H1 (cell line): ENCODE data around the gene EML4. TPM values are rescaled to one million over a fixed set of nuclear protein-coding genes. Genes with fewer than 3 reads are reported as not detected.
A peak's percentile ranks its signal among the peaks of the same experiment; 100 is the strongest.

Experiments used
- CTCF ChIA-PET: fragments of 300-600 bp; sonication (Branson Sonifier 250); formaldehyde crosslinking; loops from one replicate; lab custom pipeline; 2021; ENCODE audit not compliant: partially characterized antibody; lab: Charles Lee
- POLR2A ChIA-PET: fragments of 300-600 bp; sonication (Branson Sonifier 250); formaldehyde crosslinking; loops from one replicate; lab custom pipeline; 2021; ENCODE audit warnings: inconsistent platforms; ENCODE audit not compliant: partially characterized antibody; lab: Charles Lee
- DNase-seq, 2 experiments: peaks; one replicate each; pipeline versions ENCODE4 v3.0.0 to v3.0.0-alpha.2; 2010 to 2022; ENCODE audit warnings: low spot score in 2 of 2, low read depth in 1 of 2, mixed read lengths in 1 of 2
- FAIRE-seq: peaks from 2 replicates; lab custom pipeline; 2011; peaks lifted over from hg19 to GRCh38; lab: Jason Lieb, UNC
- H2AFZ ChIP-seq: 2 replicates; pipeline ENCODE4 v1.8.1; 2012; ENCODE audit warnings: low read length, inconsistent platforms
- H2AK5ac ChIP-seq: 2 replicates; pipeline ENCODE4 v1.6.1; 2013; ENCODE audit warnings: low read depth, low read length
- H2BK120ac ChIP-seq: replicated peaks from 2 replicates; pipeline ENCODE3; 2013; ENCODE audit warnings: low read depth, low read length, inconsistent platforms
- H2BK12ac ChIP-seq: 2 replicates; pipeline ENCODE4 v1.6.1; 2013; ENCODE audit warnings: low read depth, low read length
- H2BK15ac ChIP-seq: 2 replicates; pipeline ENCODE4 v1.6.1; 2013; ENCODE audit warnings: low read length
- H2BK20ac ChIP-seq: 2 replicates; pipeline ENCODE4 v1.6.1; 2013; ENCODE audit warnings: low read length
- H2BK5ac ChIP-seq: 2 replicates; pipeline ENCODE4 v1.6.1; 2013; ENCODE audit warnings: low read depth, low read length
- H3K14ac ChIP-seq: 2 replicates; pipeline ENCODE4 v1.6.1; 2013; ENCODE audit warnings: inconsistent platforms; ENCODE audit not compliant: insufficient read length
- H3K18ac ChIP-seq: 2 replicates; pipeline ENCODE4 v1.6.1; 2013; ENCODE audit warnings: low read length; ENCODE audit errors: extremely low read depth
- H3K23ac ChIP-seq: 2 replicates; pipeline ENCODE4 v1.6.1; 2013; ENCODE audit warnings: inconsistent platforms; ENCODE audit not compliant: insufficient read length
- H3K23me2 ChIP-seq: 2 replicates; pipeline ENCODE4 v1.6.1; 2013; ENCODE audit warnings: low read depth, low read length
- H3K27ac ChIP-seq: 2 replicates; pipeline ENCODE4 v1.6.1; 2011; ENCODE audit warnings: low read depth, low read length, inconsistent platforms
- H3K27me3 ChIP-seq, 4 experiments: replicated peaks in 1 of 4; 1 replicate in 1 of 4; 2 replicates in 3 of 4; pipeline versions ENCODE4 v1.6.1 to v1.8.1; 2011 to 2013; ENCODE audit warnings: low read length in 3 of 4, mild to moderate bottlenecking in 3 of 4, inconsistent platforms in 2 of 4, mixed read lengths in 2 of 4, moderate library complexity in 1 of 4; ENCODE audit not compliant: control insufficient read depth in 3 of 4, insufficient read depth in 3 of 4; ENCODE audit errors: extremely low read depth in 1 of 4
- H3K36me3 ChIP-seq, 4 experiments: 2 replicates each; pipeline versions ENCODE4 v1.6.1 to v1.8.1; 2011 to 2013; ENCODE audit warnings: mild to moderate bottlenecking in 4 of 4, low read length in 3 of 4, moderate library complexity in 2 of 4, control low read depth in 1 of 4, inconsistent platforms in 1 of 4; ENCODE audit not compliant: insufficient read depth in 4 of 4, control insufficient read depth in 2 of 4
- H3K4ac ChIP-seq: replicated peaks from 2 replicates; pipeline ENCODE3; 2013; ENCODE audit warnings: low read length, low read depth, mixed read lengths, inconsistent platforms; ENCODE audit not compliant: insufficient read length
- H3K4me1 ChIP-seq, 4 experiments: replicated peaks in 1 of 4; 1 replicate in 1 of 4; 2 replicates in 3 of 4; pipeline versions ENCODE4 v1.6.1 to v1.8.1; 2011 to 2013; ENCODE audit warnings: low read length in 3 of 4, inconsistent platforms in 2 of 4, mixed read lengths in 1 of 4; ENCODE audit not compliant: insufficient read depth in 4 of 4, control insufficient read depth in 3 of 4
- H3K4me2 ChIP-seq, 2 experiments: 2 replicates each; pipeline versions ENCODE4 v1.6.1 to v1.8.1; 2011 to 2013; ENCODE audit warnings: low read depth in 2 of 2, low read length in 2 of 2, control low read depth in 1 of 2, inconsistent platforms in 1 of 2, mild to moderate bottlenecking in 1 of 2; ENCODE audit not compliant: insufficient read depth in 1 of 2
- H3K4me3 ChIP-seq, 4 experiments: fragments of 200-600, 300-600 bp in 1 of 4; sonication (generic), shearing (Covaris generic), sonication (Bioruptor Twin) in 1 of 4; 2 replicates each; pipeline versions ENCODE4 v1.5.1 to v1.8.1; 2011 to 2016; ENCODE audit warnings: low read length in 4 of 4, low read depth in 3 of 4, control low read depth in 2 of 4, inconsistent platforms in 2 of 4, mild to moderate bottlenecking in 2 of 4, mixed read lengths in 1 of 4, moderate library complexity in 1 of 4; ENCODE audit not compliant: insufficient read depth in 2 of 4; ENCODE audit errors: extremely low read depth in 1 of 4
- H3K56ac ChIP-seq: replicated peaks from 2 replicates; pipeline ENCODE3; 2013; ENCODE audit warnings: low read depth, mild to moderate bottlenecking, mixed read lengths, low read length, inconsistent platforms; ENCODE audit not compliant: insufficient read length
- H3K79me1 ChIP-seq: 2 replicates; pipeline ENCODE4 v1.6.1; 2013; ENCODE audit warnings: low read depth, low read length, control low read depth
- H3K79me2 ChIP-seq, 2 experiments: 2 replicates each; pipeline versions ENCODE4 v1.6.1 to v1.8.1; 2012 to 2013; ENCODE audit warnings: low read length in 2 of 2, mild to moderate bottlenecking in 2 of 2, inconsistent platforms in 1 of 2; ENCODE audit not compliant: insufficient read depth in 2 of 2, control insufficient read depth in 1 of 2
- H3K9ac ChIP-seq, 4 experiments: replicated peaks in 1 of 4; 1 replicate in 1 of 4; 2 replicates in 3 of 4; pipeline versions ENCODE4 v1.6.1 to v1.8.1; 2011 to 2013; ENCODE audit warnings: low read depth in 3 of 4, low read length in 3 of 4, control low read depth in 2 of 4, mild to moderate bottlenecking in 2 of 4, moderate library complexity in 2 of 4, inconsistent platforms in 1 of 4; ENCODE audit errors: extremely low read depth in 1 of 4
- H3K9me3 ChIP-seq, 2 experiments: 2 replicates each; pipeline versions ENCODE4 v1.6.1 to v1.8.1; 2012 to 2013; ENCODE audit warnings: mild to moderate bottlenecking in 2 of 2, moderate library complexity in 2 of 2, control low read depth in 1 of 2, inconsistent platforms in 1 of 2, low read depth in 1 of 2, low read length in 1 of 2, mixed read lengths in 1 of 2; ENCODE audit not compliant: insufficient read depth in 2 of 2
- H4K20me1 ChIP-seq, 2 experiments: replicated peaks in 1 of 2; 2 replicates each; pipeline versions ENCODE3 to v1.8.1; 2011 to 2013; ENCODE audit warnings: inconsistent platforms in 2 of 2, low read length in 2 of 2, mild to moderate bottlenecking in 1 of 2; ENCODE audit not compliant: insufficient read depth in 2 of 2, control insufficient read depth in 1 of 2
- H4K5ac ChIP-seq: 2 replicates; pipeline ENCODE4 v1.6.1; 2013; ENCODE audit warnings: low read length, low read depth, mixed read lengths, inconsistent platforms; ENCODE audit not compliant: insufficient read length
- H4K8ac ChIP-seq: 2 replicates; pipeline ENCODE4 v1.8.0; 2013; ENCODE audit warnings: mild to moderate bottlenecking, moderate library complexity, low read length, inconsistent platforms; ENCODE audit not compliant: insufficient read depth; ENCODE audit errors: extremely low read depth
- H4K91ac ChIP-seq: replicated peaks from 2 replicates; pipeline ENCODE3; 2013; ENCODE audit warnings: low read length, mixed read lengths, inconsistent platforms; ENCODE audit not compliant: insufficient read length
- BRCA1 ChIP-seq: IDR thresholded peaks from 2 replicates; pipeline ENCODE4 v1.6.1; 2012; ENCODE audit warnings: low read depth, low read length, improper control_type of control experiment
- JUN ChIP-seq: IDR thresholded peaks from 2 replicates; pipeline ENCODE4 v1.6.1; 2011; ENCODE audit warnings: low read depth, mild to moderate bottlenecking, improper control_type of control experiment, low read length
- POLR2A ChIP-seq, 2 experiments: IDR thresholded peaks; 1 replicate in 1 of 2; 2 replicates in 1 of 2; pipeline ENCODE4 v1.6.1; 2011; ENCODE audit warnings: low read depth in 2 of 2, low read length in 2 of 2, mild to moderate bottlenecking in 2 of 2; ENCODE audit errors: control extremely low read depth in 1 of 2
- SIX5 ChIP-seq: IDR thresholded peaks from 2 replicates; pipeline ENCODE4 v1.6.1; 2011; ENCODE audit warnings: mild to moderate bottlenecking, low read depth, low read length
- SP2 ChIP-seq: IDR thresholded peaks from 2 replicates; pipeline ENCODE4 v1.6.1; 2012; ENCODE audit warnings: mild to moderate bottlenecking, low read length, inconsistent platforms
- TCF12 ChIP-seq: IDR thresholded peaks from 2 replicates; pipeline ENCODE4 v1.6.1; 2011; ENCODE audit warnings: low read depth, mild to moderate bottlenecking, low read length
- WGBS, 2 experiments: shearing (Covaris generic) in 1 of 2; methylation state at CpG; one replicate each; pipeline versions ENCODE4 v1.1.6 to v1.1.7; 2013 to 2015; ENCODE audit warnings: low lambda C conversion rate in 2 of 2, mixed read lengths in 2 of 2, inconsistent platforms in 1 of 2, low coverage in 1 of 2, missing lambda C conversion rate in 1 of 2; ENCODE audit not compliant: insufficient replicate concordance in 2 of 2, insufficient coverage in 1 of 2, insufficient read length in 1 of 2; ENCODE audit errors: extremely low coverage in 1 of 2, missing lambda C conversion rate in 1 of 2; 5-methylcytosine and 5-hydroxymethylcytosine counted together
- polyA plus RNA-seq, 7 experiments: library from polyadenylated mRNA; depleted of rRNA in 3 of 7; stranded (reverse) in 5 of 7; unstranded in 2 of 7; fragments of >200 nt in 5 of 7; fragments of 200-250 nt in 2 of 7; gene quantifications; 1 replicate in 5 of 7; 2 replicates in 1 of 7; 4 replicates in 1 of 7; pipeline versions ENCODE4 v1.2.1 to v1.2.3, GENCODE V29; 2011 to 2013; ENCODE audit warnings: missing spikeins in 2 of 7, mixed read lengths in 2 of 7
- total RNA-seq: library from RNA; stranded (reverse); fragmentation: NEBNext Ultra II Directional; extraction: Animal tissue kit (Norgen Biotek cat#: 25700); gene quantifications from 2 replicates; pipeline ENCODE4 v1.2.1, GENCODE V29; 2021

Gene EML4
- total and polyA plus RNA-seq, 2 of the 8 experiments (the other 6 are each of a cell fraction or from before 2014, with no cell fraction given), result 50.1 to 104 TPM

GRCh38 chr2:42172020-42172419, 2.9 kb downstream of the EML4 start:
- no peaks in the 10 kb centered on the region for H3K23me2 ChIP-seq
- no peak for FAIRE-seq
- no peak overlapping the region for H2BK120ac ChIP-seq

More at GRCh38 chr2:42172020-42172419, 2.9 kb downstream of the EML4 start:
- no peaks in the 10 kb centered on the region for H4K20me1 ChIP-seq
- H3K4ac ChIP-seq, result no peak overlapping the region
- no peak overlapping the region for H4K5ac ChIP-seq
- POLR2A ChIA-PET, result interaction anchor here (0.6 to 2.8 kb wide), 10 partner anchors 8 to 339 kb away, joined by 3 to 10 read pairs (median 4); no protein-coding TSS in a partner anchor
- WGBS, 2 experiments, result 33% methylated on average over 1 of the region's 1 CpG; no CpG with 5 or more reads in 1 of the 2 experiments
- H3K79me1 ChIP-seq, result no peaks in the 10 kb centered on the region; the same call in 1 of the 2 replicates
- CTCF ChIA-PET, result interaction anchor here (0.6 to 3.5 kb wide), 5 partner anchors 24 to 94 kb away, joined by 3 to 19 read pairs (median 4); no protein-coding TSS in a partner anchor
- no peak overlapping the region for H3K23ac ChIP-seq
- H3K56ac ChIP-seq, result no peak overlapping the region
- no peaks in the 10 kb centered on the region; a peak in 1 of 7 replicates for H3K27me3 ChIP-seq
- no peak overlapping the region for H2AFZ ChIP-seq
- no peak overlapping the region for H2BK20ac ChIP-seq
- no peak overlapping the region for H4K8ac ChIP-seq
- peak overlapping the region; percentile 4 to 93 (median 50); a peak in 5 of 8 replicates for H3K4me3 ChIP-seq
- H4K91ac ChIP-seq, result no peak overlapping the region
- no peaks in the 10 kb centered on the region for H3K9me3 ChIP-seq
- peaks cover 0 to 4% (median 2%) of the 10 kb centered on the region in 4 experiments; a peak in 4 of 7 replicates for H3K4me1 ChIP-seq
- TF ChIP-seq SP2 (no peak), BRCA1 (no peak), TCF12 (no peak), POLR2A (IDR thresholded peaks at IDR 0.05; ENCODE audit: control extremely low read depth in 1 of 2, low read depth in 2 of 2, low read length in 2 of 2) (no peak), SIX5 (no peak), JUN (no peak)
- no peak overlapping the region for H3K18ac ChIP-seq
- H3K9ac ChIP-seq, result no peak overlapping the region
- no peak overlapping the region for H2BK15ac ChIP-seq
- H2BK5ac ChIP-seq, result no peak overlapping the region
- peaks cover 6 to 76% of the 10 kb centered on the region in 2 experiments for H3K79me2 ChIP-seq
- no peak for DNase-seq
- H2AK5ac ChIP-seq, result no peak overlapping the region
- H3K36me3 ChIP-seq, result no peaks in the 10 kb centered on the region
- H3K14ac ChIP-seq, result no peak overlapping the region
- no peak overlapping the region for H3K27ac ChIP-seq
- H3K4me2 ChIP-seq, result peak overlapping the region; percentile 81 to 97
- no peak overlapping the region for H2BK12ac ChIP-seq
